ENCODE data around the gene ZNF879.

GRCh38 chr5:178993955-178994579 is 29.5 kb upstream of the ZNF879 start:
- TF ChIP-seq ZBTB26 (tag by site-specific recombination; optimal IDR thresholded peaks at IDR 0.05), result no peak
- no peak for TF ChIP-seq ZNF114 (tag by site-specific recombination; IDR thresholded peaks at IDR 0.05)
- TF ChIP-seq ZNF777 (tag by site-specific recombination; IDR thresholded peaks at IDR 0.05; ENCODE audit: borderline replicate concordance), result no peak
- TF ChIP-seq REST (tag by site-specific recombination; IDR thresholded peaks at IDR 0.05), result no peak
- TF ChIP-seq ZNF426 (tag by site-specific recombination; IDR thresholded peaks at IDR 0.05), result no peak
- TF ChIP-seq, protein P1, sequence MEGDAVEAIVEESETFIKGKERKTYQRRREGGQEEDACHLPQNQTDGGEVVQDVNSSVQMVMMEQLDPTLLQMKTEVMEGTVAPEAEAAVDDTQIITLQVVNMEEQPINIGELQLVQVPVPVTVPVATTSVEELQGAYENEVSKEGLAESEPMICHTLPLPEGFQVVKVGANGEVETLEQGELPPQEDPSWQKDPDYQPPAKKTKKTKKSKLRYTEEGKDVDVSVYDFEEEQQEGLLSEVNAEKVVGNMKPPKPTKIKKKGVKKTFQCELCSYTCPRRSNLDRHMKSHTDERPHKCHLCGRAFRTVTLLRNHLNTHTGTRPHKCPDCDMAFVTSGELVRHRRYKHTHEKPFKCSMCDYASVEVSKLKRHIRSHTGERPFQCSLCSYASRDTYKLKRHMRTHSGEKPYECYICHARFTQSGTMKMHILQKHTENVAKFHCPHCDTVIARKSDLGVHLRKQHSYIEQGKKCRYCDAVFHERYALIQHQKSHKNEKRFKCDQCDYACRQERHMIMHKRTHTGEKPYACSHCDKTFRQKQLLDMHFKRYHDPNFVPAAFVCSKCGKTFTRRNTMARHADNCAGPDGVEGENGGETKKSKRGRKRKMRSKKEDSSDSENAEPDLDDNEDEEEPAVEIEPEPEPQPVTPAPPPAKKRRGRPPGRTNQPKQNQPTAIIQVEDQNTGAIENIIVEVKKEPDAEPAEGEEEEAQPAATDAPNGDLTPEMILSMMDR (tag by site-specific recombination; IDR thresholded peaks at IDR 0.05), result no peak
- TF ChIP-seq, protein P2, sequence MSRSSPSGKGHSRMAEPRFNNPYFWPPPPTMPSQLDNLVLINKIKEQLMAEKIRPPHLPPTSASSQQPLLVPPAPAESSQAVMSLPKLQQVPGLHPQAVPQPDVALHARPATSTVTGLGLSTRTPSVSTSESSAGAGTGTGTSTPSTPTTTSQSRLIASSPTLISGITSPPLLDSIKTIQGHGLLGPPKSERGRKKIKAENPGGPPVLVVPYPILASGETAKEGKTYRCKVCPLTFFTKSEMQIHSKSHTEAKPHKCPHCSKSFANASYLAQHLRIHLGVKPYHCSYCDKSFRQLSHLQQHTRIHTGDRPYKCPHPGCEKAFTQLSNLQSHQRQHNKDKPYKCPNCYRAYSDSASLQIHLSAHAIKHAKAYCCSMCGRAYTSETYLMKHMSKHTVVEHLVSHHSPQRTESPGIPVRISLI (tag by site-specific recombination; IDR thresholded peaks at IDR 0.05), result no peak
- TF ChIP-seq SALL2 (tag by site-specific recombination; IDR thresholded peaks at IDR 0.05; ENCODE audit: borderline replicate concordance), result no peak
- no peak for TF ChIP-seq MZF1 (tag by site-specific recombination; IDR thresholded peaks at IDR 0.05; ENCODE audit: borderline replicate concordance)
- TF ChIP-seq ZBTB7A (tag by site-specific recombination; IDR thresholded peaks at IDR 0.05; ENCODE audit: low read depth), result no peak
- TF ChIP-seq, protein P3, sequence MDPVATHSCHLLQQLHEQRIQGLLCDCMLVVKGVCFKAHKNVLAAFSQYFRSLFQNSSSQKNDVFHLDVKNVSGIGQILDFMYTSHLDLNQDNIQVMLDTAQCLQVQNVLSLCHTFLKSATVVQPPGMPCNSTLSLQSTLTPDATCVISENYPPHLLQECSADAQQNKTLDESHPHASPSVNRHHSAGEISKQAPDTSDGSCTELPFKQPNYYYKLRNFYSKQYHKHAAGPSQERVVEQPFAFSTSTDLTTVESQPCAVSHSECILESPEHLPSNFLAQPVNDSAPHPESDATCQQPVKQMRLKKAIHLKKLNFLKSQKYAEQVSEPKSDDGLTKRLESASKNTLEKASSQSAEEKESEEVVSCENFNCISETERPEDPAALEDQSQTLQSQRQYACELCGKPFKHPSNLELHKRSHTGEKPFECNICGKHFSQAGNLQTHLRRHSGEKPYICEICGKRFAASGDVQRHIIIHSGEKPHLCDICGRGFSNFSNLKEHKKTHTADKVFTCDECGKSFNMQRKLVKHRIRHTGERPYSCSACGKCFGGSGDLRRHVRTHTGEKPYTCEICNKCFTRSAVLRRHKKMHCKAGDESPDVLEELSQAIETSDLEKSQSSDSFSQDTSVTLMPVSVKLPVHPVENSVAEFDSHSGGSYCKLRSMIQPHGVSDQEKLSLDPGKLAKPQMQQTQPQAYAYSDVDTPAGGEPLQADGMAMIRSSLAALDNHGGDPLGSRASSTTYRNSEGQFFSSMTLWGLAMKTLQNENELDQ (tag by site-specific recombination; IDR thresholded peaks at IDR 0.05; ENCODE audit: low read depth), result no peak
- no peak for TF ChIP-seq ZBTB21 (tag by site-specific recombination; IDR thresholded peaks at IDR 0.05)
- no peak for TF ChIP-seq BCL11A (tag by site-specific recombination; IDR thresholded peaks at IDR 0.05; ENCODE audit: low read depth)
- TF ChIP-seq ZNF24 (tag by site-specific recombination; IDR thresholded peaks at IDR 0.05), result no peak

Data from HEK293 (cell line).